CD4-positive, alpha-beta T cell treated with Interleukin-17A for 4 hours (primary cell): ENCODE results near the gene ZNF652.
A peak's percentile ranks its signal among the peaks of the same experiment; 100 is the strongest.
"Not testable (repeated sequence)": the region's sequence is repeated elsewhere in the genome, so short reads cannot be mapped to it uniquely, and the experiment has no call there.

Experiments used
- DNase-seq: peaks from one replicate; pipeline ENCODE4 v3.0.0-alpha.2; 2020; ENCODE audit warnings: mixed read lengths

ZNF652 gene

DNA sequence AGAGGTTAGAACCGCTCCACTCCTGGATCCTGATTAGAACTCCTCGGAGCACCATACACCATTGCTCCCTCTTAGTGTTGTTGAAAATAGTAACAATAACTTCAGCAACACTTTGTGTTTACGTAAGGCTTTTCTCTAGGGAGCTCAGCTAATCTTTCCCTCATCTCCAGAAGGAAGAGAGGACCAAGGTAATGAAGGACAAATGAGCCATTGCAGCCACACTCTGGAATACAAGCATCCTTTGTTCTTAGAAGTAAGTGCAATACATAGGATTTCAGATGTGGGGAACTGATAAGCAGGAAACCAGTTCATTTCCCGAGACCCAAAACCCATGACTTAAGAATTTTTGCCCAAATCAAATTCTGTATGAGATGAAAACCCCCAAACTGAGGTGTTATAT lies 22.9 kb upstream of the ZNF652 start:
- DNase-seq = no peak

DNA sequence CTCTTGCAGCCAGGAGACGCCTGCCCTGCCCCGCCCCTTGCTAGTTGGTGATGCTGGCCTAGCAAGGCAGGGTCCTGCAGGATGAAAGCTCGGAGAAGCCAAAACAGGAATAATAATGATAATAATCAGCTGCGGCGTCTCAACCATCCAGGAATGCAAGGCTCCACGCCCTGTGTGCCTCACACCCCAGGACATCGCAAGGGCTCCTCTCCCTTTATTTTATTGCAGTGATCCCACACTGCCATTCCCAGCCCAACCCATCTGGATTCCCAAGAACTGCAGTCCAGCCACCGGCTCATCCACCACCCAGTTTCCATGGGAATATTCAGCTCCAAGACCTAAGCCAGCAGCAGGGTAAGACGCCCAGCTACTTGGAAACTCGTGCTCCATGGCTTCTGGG lies 21.0 kb upstream of the ZNF652 start:
- DNase-seq = no peak

DNA sequence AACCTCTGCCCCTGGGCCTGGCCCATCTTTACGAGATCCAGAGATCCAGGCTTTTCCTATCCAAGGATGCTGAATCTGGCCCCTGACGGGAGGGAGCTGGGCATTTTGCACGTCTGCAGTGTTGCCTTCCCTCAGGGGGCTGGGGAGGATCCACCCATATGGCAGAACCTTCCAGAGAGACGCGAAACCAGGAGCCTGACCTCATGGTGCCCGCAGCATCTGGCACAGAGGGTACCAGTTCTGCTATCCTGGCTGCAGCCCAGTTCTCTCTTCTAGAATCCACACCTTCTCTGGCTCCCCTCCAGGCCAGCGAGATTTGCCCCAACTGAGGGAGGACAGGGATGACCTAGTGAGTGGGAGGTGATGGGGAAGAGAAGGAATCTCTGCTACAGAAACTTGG lies 20.5 kb upstream of the ZNF652 start:
- no peak for DNase-seq

DNA sequence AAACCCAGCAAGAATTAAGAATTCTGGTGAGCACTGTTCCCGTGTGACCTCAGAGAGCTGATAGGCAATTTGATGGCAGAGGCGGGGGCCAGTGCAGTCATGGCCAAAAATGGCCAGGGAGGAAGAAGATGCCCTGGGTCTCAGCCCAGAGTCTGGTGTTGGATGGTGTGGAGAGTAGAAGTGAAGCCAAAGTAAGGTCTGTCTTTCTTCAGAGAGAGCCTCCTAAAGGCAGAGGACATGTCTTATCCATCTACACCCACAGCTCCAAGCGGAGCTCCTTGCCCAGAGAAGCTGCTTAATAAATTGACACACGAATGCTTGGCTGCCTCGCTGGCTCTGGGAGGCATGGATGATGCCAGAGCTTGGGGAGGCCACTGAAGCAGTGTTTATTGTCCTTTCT lies 19.7 kb upstream of the ZNF652 start:
- DNase-seq = no peak

DNA sequence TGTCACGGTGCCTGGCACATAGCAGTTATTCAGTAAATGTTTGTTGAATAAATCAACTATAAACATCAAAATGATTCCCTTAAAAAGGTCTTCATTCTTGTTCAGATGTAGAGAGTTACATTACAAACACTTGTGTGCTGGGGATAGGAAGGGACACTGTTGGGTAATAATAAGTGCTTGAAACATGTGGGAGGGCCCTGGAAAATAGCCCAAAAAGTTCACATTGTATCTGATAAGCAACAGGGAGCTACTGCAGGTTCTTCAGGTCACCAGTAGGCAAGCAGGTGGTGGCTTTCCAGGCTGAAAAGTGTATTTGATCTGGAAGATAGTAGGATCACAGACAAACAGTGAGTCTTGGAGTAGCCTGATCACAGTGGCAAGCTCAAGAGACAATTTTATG lies 19.0 kb upstream of the ZNF652 start:
- DNase-seq = no peak

DNA sequence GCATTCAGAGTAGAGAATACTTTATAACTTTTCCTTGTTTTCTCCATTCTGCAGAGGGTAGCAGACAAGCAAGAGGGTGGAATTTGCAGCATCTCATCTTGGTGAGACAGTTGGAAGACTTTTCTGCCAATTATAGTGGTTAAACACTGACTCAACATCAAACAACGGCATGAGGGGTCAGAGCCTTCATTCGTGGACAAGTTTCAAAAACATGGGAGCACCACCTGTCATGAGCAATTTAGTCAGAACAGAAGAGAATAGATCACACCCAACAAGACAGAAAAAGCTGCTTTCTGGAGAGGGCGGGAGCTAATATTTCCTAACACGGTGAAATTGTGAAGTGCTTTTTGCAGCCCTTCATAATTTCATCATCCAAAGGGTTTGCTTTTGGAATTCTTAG lies 17.9 kb upstream of the ZNF652 start:
- no peak for DNase-seq

DNA sequence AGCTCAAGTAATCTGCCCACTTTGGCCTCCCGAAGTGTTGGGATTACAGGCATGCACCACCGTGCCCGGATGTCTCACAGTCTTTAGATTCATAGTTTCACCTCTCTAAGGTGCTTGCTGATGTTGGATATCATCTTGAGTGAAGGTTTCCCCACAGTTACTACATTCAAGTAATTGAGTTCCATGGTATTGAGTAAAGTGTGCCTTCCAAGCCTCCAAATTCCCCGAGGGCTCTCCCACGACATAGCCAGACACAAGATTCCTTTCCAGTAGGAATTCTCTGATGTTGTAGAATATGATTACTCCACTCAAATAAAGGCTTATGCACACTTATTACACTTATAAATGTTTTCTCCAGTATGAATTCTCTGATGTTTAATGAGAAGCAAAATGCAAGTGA lies 16.3 kb upstream of the ZNF652 start:
- no peak for DNase-seq

DNA sequence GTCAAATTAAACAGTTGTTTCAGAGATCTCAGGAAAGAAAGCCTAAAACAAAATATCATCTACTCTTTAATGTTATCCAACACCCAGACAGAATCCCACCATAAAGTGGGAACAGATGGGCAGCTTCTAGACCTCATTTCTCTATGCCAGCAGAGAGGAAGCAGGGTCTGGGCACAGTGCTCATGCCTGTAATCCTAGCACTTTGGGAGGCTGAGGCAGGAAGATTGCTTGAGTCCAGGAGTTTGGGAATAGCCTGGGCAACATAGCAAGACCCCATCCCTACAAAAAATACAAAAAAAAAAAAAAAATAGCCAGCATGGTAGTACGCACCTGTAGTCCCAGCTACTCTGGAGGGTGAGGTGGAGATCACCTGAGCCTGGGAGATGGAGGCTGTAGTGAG lies 13.5 kb upstream of the ZNF652 start:
- no peak for DNase-seq

DNA sequence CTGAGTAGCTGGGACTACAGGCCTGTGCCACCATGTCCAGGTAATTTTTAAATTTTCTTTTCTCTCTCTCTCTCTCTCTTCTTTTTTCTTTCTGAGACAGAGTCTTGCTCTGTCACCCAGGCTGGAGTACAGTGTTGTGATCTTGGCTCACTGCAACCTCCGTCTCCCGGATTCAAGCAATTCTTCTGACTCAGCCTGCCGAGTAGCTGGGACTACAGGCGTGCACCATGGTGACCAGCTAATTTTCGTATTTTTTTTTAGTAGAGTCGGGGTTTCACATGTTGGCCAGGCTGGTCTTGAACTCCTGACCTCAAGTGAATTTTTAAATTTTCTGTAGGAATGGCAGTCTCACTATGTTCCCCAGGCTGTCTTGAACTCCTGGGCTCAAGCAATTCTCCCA lies 11.1 kb upstream of the ZNF652 start:
- DNase-seq = no peak

DNA sequence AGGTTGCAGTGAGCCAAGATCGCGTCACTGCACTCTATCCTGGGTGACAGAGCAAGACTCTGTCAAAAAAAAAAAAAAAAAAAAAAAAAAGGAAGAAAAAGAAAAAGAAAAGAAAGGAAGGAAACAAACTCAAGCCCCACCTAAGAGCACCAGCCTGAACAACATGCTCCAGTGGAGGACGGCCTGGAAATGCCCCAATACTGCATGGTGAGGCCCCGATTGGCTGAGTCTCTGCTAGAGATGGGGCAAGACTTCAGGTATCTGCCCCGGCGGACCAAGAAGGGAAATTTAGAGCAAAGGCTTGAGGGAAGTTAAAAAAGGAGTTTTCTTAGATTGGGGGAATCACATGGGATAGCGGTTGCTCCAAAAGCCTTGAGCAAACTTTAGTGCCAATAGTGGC lies 10.4 kb upstream of the ZNF652 start:
- DNase-seq = no peak

DNA sequence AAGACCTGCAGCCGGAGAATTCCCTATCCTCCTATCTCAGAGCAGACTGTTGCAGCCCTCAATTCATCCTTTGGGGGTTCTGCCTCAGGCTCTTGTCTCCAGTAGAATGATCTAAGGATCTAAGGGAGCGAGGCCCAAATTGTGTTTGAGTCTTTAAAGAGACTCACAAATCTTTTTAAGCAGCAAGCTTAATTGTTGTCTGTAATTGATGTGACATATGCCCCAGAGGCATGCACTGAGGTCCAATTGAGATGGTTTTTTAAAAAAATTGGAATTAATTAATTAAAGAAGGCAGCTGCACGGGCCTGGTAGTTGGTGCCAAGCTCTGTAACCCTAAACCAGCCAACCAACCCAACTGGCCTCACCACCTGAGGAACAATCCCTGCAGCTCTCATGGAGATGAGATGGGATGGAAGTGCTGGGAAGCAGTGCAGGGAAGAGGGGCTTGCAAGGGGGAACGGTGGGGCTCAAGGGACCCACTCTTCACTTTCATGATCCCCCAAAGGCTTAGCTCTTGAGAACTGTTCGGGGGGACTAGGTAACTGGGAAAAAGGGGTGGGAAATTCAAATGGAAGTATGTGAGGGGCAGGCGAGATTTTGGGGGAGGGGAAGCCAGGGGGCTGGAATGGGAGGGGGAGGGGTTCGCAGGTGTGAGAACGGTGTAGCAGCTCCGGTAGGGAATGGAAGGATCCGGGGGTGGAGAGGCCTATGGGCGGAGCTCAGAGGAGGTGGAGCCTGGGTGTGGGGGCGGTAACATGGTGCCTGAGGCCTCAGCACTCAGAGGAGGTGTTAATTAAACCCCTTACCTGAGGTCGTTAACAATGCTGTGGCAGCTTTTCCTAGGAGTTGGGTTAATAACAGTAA lies 9.2 kb upstream of the ZNF652 start:
- DNase-seq = no peak

DNA sequence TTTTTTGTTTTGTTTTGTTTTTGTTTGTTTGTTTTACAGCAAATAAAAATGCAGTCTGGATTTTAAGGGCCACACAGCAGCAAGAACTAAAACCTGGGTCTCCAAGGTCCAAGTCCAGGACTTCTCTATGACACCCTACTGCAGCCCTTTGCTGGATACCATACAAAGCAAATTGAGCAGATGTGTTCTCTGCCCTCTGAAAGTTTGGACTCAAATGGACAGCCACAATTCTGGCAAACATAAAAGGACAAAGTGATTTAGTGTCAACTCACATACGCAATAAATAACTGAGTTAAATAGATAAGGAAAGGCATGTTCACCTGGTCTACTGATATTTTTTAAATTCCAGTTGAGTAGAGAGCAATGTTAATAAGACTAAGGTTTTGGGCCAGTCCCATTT lies 7.7 kb upstream of the ZNF652 start:
- no peak for DNase-seq

DNA sequence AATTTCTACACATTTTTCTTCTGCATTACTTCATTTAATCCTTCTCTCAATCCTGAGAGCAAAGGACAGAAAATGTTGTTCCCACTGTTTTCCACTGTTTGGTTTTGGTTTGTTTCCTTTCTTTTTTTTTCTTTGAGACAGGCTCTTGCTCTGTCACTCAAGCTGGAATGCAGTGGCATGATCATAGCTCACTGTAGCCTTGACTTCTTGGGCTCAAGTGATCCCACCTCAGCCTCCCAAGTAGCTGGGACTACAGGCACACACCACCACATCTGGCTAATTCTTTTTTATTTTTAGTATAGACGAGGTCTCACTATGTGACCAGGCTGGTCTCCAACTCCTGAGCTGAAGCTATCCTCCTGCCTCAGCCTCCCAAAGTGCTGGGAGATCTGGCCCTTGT lies 7.0 kb upstream of the ZNF652 start:
- DNase-seq = no peak

DNA sequence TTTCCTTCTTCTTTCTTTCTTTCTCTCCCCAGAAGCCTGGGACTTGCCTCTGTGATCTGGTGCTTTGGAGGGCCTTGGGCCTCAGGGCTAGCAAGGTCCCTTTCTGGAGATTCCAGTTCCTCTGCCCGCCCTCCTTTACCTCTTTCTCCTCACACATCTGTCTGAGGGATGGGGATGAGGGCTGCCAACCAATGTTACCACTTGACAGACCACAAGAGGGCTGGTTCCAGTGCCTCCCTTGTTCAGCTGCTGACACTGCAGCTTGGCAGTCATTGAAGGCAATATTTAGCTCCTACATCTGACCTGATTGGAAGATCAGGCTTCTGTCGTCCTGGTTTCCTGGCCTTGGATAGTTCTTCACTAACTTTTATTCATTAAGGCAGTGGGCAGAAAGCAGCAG lies 3.6 kb upstream of the ZNF652 start:
- DNase-seq = peak; percentile 47

DNA sequence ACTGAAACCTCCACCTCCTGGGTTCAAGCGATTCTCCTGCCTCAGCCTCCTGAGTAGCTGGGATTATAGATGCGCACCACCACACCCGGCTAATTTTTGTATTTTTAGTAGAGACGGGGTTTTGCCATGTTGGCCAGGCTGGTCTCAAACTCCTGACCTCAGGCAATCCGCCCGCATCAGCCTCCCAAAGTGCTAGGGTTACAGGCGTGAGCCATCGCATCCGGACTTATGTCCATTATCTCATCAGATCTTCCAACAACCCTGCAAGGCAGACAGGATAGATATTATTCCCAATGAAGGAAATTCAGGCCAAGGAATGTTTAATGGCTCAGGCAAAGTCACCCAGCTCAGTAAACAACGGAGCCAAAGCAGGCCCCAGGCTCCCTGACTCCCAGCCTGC lies 3.1 kb upstream of the ZNF652 start:
- DNase-seq = not testable (repeated sequence)

DNA sequence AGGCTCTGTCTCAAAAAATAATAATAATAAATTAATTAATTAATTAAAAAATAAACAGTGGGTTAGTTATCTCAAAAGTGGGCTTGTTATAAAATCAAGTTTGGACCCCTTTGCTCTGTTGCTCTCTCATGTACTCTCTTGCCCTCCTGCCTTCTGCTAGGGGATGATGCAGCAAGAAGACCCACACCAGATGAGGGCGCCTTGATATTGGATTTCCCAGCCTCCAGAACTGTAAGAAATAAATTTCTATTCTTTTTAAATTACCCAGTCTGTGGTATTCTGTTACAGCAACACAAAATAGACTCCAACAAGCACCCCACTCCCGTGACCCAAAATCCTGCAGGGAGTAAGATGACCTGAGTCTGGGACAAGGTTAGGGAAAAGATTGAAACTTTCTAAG lies 2.1 kb upstream of the ZNF652 start:
- DNase-seq = no peak

DNA sequence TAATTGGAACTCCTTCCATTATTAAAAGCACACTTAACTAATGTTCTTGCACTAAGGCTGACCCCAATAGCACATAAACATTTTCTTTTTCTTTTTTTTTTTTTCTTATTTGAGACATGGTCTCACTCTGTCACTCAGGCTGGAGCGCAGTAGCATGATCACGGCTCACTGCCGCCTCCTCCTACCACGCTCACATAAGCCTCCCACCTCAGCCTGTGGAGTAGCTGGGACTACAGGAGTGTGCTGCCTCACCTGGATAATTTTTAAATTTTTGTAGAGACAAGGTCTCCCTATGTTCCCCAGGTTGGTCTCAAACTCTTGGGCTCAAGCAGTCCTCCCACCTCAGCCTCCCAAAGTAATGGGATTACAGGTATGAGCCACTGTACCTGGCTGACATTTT lies 1.2 kb upstream of the ZNF652 start:
- no peak for DNase-seq

DNA sequence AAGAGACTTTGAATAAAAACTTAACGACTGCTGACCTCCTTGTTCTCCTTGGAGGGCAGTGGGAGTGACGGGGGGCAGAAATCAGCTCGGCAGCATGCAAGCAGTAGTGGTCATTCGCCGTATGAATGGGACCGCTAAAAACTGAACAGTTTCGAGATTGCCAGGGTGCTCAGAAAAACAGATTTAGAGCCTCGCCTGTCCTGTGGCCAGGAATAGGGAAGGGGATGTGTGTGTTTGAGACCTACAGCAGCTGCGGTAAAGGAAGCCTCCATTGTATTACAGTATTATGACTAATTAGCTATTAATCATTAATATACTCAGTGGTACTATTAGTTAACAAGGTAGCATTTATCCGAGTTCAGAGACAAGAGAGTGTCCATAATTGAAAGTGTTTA lies 670 bp upstream of the ZNF652 start:
- no peak for DNase-seq

DNA sequence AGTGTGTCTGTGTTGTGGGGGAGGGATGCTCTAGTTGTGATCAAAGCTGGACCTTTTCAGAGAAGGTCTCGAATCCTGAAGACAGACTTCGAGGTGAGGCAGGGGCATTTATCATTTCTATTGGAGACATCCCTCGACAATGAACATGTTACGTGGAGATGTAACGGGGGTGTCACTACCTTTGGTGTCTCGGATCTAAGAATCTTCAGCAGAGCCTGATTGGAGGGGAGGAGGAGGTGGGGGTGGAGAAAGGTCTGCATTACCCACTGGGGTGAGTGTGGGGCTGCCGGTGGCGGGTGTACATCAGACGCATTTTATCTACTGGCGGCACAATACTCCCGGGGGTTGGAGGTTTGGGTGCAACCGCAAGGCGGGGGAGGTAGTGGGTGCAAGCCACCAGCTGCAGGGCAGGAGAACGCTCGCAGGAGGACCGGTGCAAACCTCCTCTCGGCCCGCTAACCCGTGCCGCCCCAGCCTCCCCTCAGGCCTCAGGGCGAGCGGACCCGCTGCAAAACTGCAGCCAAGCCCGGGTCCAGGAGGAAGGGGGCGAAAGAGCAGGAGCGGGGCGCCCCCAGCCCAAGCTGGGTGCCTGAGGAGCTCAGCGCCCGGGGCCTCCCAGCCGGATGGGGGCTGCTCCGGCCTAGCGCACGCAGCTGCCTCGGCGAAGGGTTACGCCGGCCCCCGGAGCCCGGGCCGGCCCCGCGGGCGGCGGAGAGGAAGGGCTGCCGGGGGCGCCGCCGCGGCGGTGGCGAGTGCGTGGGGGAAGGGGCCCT lies 735 bp downstream of the ZNF652 start:
- DNase-seq = peak; percentile 92

DNA sequence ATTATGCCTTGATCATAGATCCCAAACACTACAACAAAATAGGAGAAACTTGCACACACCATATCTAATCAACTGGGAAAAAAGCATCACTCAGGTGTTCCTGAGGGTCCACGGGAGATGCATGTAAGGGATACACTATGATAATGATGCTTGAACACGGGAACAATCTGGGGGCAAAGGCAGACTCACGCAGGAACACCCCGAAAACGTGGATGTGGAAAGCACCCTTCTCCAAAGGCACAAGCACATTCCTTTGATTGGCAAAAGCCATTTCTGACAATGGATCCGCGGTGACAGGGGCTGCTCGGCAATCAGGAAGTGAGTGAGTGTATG lies 1.3 kb downstream of the ZNF652 start:
- DNase-seq = no peak

DNA sequence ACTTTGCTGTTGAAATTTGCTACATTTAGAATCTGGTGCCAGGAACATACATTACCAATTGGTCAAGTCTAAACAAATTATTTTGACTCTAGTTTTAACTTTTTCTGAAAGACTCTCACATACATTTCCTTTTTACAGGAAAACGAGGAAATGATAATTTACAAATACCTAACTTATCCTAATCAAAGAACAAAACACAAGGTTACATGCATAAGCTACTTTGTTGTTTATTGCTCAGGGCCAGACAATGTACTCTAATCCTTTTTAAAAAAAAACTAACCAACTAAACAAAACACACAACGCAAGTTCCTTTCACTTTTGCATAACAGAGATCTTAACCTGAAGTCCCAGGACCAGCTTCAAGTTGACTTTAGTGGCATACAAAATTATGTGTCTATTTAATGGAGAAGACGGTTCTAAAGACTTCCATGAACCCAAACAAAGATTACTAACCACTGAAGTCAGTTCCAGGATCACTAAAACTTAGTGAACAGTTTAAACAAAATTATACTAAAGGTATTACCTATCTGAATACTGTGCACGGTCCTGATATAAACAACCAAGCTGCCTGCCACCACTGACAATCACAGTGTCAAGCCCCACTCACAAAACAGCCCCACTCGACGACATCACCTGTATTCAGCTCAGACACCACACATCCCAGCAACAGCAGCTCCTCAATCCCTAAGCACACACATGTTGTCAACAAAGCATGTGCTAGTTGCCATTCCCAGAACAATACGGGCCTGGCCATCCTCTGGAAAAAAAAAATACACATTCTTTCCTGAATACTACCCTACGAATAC lies 1.9 kb downstream of the ZNF652 start:
- peak; percentile 27 for DNase-seq

DNA sequence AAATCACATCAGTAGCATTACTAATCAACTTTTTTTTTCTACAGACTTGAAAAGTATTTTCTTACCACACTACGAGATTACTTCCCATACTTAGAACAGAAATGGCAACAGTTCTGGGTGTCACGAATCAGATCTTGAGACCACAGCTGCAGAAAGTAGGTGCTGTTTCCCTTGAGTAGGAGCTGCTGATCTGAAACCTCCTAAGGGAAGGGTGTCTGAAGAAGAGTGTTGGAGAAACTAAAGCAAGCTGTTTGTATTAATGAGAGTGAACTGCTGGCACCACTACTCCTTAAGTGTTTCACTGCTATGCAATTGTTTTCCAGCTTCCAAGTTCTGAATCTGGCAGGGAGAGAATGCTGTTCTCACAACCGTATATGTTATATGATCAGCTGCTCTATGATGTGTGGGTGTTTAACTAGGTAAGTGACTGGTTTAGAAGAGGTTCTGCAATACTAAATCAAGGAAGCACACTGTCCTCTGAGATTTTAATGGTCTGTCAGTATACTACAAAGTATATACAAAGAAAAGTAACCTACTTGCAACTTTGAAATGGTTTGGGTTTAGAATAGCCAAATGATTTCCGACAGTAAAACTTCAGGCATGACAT lies 3.3 kb downstream of the ZNF652 start:
- peak; percentile 45 for DNase-seq

DNA sequence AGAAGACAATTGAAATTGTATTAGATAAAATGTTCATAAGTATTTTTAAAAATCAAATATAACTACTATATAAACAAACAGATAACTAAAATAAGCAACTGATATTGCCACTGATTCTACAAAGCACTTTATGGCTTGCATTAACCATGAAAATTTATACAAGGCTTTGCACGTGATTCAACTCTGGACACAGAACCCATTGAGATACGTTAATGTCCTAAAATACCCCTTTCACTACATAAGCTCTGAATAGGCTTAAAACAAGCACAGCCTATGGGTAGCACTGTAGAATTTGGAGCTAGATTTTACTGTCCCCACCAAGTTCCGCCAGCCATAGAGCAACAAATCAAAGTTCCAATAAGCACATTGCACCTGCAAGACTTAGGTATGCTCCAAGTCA lies 4.5 kb downstream of the ZNF652 start:
- DNase-seq = no peak
